Measurements from ENCODE around the gene RYR3.
"Not testable (repeated sequence)": the region's sequence is repeated elsewhere in the genome, so short reads cannot be mapped to it uniquely, and the experiment has no call there.

RYR3 gene

DNA sequence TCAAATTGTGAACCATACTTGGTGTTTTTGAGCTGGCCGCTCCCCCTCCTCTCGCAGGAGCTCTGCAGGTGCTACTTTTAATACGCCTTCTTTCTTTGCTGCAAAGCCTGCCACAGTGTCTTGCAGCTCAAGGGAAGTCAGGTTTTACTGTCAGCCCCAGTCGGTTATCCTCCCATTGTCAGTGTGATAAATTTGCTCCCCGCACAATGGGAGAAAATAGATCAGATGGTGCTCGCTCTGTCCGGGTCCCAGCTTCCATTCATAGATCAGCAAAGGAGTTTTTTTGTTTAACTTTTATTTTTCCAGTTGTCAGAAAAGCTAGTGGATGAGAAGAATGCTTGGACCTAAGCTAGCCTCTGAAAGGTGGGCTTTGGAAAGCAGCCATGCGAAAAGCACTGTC, 207.7 kb downstream of the RYR3 start:
- no peak for DNase-seq

DNA sequence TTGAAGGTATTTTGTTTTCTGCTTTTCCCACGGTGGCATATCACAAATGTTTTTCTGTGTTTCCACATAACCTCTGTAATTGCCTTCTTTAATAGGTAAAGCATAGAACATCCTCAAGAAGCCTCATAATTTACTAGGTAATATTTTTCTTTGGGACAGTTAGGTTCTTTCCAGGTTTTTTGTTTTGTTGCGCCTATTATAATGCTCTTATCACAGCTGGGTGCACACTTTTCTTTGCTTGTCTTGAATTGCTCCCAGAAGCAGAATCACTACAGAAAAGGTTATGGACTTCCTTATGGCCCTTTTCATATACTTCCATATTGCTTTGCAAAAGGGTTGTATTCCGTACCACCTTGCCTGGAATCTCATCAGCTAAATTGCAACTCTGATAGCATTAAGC, 213.5 kb downstream of the RYR3 start:
- DNase-seq: no peak

DNA sequence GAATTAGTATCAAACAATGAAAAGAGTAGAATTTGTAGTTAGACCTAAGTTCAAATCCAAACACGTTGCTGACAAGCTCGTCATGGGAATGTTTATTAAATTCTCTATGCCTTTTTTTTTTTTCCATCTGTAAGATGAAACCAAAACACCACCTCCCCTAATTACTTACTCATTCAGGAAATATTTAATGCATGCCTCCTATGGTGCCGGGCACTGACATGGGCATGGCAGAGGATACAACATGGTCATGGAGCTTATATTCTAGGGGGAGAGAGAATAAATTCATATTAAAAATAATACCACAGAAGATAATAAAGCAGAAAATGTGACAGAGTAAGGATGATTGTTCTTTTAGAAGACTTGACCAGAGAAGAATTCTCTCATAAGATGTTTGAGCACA, 215.8 kb downstream of the RYR3 start:
- no peak for DNase-seq

DNA sequence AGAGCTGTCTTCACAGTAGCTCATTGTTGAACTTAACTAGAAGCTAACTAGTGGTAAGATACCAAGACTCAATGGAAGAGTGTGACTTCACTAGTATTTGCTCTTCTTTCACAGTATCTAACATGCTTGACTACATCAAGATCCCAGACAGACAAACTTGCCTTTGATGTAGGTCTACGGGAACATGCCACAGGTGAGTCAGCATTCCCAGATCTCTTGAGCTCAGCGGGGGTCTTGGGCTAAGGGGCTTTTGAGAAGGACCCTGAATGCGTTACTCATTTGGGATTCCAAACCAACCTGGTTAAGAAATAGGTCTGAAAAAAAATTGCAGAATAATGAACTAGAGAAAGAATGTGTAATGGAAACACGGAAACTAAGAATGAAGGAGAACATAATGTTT, 222.4 kb downstream of the RYR3 start:
- no peak for DNase-seq

DNA sequence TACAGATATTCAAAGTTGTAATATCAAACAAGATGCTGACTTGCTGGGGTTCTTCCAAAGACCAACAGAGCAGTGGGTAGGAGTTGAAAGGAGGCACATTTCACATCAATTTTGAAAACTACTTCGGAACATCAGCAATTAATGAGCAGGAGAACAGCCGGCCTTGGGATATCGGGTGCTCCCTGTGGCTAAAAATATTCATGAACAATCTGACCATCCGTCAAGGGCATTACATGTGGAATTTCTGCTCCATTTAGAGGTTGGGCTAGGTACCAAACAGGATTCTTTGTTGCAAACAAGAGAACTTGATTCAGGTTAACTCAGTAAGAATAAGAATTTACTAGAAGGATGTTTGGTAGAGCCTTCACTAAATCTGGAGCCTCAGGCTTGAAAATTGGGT, 223.9 kb downstream of the RYR3 start:
- DNase-seq: no peak

DNA sequence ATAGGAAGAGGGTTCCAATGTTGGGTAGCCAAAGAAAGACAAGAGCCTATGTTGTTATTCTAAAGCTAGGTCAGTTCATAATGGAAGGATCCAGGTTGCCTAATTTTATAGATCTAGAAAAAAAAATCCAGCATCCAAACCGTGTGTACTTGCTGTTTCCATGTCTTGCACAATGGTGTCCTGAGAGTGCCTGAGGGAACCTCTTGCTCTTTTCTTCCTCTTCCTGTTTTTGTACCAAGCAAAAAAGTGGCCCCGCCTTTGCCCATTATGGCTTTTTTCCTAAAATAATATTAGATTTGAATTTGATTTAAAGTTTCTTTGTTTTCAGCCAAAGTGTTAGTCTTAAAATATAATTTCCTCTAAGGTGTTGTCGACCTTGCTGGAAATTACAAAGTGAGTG, 224.4 kb downstream of the RYR3 start:
- DNase-seq: no peak

DNA sequence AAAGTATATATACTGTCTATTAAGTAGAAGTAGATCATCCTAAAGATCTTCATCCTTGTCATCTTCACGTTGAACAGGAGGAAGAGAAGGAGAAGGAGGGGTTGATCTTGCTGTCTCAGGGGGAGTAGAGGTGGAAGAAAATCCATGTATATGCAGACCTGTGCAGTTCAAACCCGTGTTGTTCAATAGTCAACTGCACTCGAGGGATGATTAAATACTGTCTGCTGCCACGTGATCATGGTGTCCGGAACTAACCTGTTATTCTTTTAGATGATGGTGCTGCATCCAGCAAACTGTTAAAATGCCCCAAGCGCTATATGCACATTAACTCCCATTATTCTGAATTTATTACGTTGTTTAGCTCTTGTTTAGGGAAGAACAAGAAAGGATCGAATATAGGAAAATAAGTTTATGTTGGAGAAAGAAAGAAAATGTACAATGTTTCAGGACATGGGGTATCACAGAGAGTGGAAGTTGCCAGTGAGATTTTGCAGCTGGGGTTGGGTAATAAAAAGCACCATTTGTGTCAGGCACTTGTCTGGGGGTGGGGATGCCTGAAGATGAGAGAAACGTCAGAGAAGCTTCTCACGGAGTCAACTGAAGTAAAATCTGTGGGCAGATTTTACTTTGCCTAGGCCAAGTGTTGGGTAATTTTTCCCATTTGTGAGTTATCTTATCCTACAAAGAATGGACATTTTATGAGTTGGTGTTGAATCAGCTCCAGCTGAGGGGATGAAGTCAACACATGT, 229.2 kb downstream of the RYR3 start:
- no peak for DNase-seq

DNA sequence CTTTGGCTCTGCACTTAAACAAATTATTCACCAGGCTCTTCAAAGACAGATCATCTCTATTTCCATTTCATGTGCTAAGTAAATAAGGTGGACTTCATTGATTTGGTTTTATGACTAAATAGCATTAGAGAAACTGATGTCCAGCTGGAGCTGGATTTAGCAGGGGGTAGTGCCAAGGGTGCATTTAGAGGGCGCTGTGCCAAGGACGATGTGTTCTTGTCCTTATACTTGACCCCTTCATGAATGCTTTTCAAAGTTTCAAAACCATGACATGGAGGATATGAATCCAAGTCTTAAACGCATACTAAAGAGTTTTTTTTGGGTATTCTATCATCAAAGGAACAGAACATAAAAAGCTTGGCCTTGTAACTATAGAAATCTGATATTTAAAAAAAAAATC, 233.2 kb downstream of the RYR3 start:
- DNase-seq: no peak

DNA sequence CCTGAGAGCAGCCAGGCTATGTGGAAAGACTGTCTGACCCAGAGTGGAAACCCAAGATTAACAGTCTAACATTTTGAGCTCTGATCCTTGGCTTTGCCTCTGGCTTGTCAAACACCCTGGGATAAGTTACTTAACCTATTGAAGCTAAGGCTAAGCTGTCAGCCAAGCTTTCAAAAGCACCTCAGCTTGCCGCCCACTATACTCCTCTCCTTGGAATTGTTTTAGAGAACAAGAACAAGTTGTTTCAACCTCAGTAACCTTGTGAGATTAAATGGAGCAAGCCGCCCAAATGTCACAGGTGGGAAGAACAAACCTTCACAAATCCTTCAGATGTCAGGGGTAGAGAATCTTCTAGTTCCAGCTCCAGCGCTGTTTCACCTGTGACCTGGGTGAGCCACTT, 235.1 kb downstream of the RYR3 start:
- DNase-seq: no peak

DNA sequence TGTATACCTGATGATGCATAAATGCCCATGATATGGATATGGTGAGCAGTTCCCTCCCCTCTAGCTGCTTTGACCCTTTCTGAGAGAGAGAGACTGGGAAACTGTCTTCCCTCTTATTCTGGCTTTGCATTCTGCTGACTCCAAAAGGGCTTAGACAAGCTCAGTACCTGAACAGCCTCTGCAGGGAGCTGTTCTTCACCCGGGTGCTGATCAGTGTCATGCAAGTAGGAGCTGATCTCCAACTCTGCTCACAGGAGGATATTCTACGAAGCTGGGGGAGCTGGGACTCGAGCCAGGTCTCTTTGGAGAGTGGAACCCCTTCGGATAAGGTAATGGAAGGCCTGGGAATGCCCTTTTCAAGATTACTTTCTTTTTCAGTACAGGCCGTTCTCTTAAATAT, 237.1 kb downstream of the RYR3 start:
- DNase-seq: no peak

DNA sequence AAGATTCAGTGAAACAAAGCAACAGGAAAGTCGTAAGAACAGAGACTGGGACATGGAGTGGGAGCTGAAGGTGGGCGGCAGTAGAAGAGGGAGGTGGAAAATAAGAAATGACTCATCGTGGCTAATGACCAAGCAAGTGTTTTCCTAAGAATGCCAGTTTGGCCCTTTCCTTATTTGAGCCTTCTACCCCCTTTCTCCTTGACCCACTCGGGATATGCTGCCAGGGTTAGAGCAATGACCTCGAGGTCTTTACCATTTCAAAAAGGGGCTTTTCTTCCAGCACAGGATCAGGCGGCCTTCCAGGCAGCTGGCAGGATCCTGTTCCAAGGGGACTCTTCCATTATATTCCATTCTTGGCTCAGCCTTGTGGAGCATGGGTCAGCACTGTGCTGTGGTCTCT, 241.1 kb downstream of the RYR3 start:
- no peak for DNase-seq

DNA sequence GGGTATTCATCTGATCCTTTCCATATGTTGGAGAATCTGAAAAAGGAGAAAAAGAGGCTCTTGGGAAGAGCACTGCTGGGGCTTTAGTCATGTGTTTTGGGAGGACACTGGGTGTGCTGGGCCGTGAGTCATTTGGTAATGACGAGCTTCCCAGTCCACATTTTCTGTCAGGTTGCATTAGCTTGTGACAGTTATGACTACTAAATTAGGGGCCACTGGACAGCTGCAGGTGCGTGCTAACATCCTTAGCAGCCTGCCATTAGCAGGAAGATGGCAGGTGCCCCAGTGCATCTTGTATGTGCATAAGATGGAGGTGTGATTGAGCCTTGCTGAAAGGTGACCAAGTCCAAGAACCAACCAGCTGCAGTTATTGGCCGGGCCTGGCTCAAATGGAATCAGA, 242.4 kb downstream of the RYR3 start:
- no peak for DNase-seq

DNA sequence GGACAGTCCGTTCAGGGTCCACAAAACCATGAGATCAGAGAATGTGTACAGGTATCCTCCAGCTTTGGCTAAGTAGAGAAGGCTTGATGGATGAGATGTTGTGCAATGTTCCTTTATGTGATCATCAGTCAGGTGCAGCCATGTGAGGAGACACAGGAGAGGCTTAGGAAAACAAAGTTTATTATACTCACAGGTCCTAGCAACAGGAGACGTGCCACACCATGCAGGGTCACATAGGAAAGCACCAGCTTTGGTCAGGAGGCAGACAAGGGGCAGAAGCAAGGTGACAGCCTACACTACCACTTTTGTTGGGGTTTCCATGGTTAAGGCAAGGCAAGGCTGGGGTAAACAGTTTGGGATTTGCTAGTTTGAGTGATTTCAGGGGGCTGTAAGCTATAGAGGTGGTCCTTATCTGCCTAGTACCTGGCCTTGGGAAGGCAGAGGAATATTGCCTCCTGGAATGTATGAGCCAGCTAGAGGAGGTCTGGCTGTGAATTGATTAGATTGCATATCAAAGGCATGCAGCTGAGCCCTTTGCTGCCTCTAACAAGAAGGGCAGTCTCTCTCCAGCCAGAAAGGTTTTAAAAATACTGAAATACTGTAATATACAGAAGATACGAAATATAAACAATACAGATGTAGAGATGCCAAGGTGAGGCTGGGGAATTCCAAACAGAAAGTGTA, 248.6 kb downstream of the RYR3 start:
- DNase-seq: no peak

DNA sequence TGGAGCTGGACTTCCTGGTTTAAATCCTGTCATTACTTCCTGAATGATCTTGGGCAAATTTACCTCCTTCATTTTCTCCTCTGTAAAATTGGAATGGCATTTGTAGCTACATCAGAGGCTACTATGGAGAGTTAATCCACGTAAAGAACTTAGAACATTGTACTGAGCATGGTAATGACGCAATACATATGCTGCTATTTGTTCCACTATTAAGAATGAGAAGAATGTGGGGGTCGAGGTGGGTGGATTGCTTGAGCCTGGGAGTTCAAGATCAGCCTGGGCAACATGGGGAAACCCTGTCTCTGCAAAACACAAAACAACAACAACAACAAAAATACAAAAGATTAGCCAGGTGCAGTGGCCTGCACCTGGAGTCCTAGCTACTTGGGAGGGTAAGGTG, 250.6 kb downstream of the RYR3 start:
- DNase-seq: no peak

DNA sequence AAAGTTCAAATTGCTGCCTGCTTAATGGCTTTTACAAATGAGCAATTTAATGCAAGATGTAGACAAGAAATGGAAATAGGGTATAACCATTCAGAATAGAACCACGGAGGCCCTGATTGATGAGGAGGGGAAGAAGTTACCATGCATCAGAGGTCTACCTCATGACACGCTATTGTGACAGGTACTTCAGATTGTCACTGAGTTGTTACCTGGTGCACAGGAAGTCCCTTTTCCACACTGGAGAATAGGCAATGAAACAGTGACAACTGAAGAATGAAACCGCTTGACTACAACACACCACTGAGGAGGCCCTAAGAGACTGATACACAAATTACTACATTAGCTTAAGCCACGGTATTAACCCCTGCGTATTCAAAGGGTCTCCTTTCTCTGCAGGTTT, 251.2 kb downstream of the RYR3 start:
- no peak for DNase-seq

DNA sequence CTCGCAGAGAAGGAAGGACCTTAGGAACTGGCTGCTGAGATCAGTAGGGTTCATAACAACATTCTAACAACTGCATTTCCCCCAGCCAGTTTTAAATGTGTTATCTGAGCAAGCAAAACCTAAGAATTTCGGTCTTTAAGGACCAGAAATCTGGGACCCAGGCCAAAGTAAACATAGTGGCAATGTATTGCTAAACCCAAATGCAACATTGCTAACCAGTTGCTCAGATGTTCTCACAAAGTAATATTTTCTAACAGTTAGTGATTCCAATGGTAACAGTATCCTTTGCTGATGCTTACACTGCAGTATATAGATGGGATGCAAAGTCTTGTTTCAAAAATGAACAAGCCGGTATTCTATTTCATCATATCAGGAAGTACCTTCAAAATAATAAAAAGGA, 254.3 kb downstream of the RYR3 start:
- no peak for DNase-seq

DNA sequence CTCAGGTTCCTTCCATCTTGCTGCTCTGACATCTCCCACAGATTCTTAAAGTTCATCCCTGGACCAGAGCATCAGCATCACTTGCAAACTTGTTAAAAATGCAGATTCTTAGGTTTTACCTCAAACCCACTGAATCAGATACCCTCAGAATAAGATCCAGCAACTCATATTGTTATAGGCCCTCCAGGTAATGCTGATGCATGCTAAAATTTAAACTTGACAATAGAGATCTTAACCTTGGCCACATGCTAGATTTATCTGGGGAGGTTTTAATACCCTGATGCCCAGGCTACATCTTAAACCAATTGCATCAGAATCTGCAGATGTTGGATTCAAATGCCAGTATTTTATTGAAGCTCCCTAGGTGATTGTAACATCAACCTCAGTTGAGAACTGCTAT, 256.9 kb downstream of the RYR3 start:
- DNase-seq: no peak

DNA sequence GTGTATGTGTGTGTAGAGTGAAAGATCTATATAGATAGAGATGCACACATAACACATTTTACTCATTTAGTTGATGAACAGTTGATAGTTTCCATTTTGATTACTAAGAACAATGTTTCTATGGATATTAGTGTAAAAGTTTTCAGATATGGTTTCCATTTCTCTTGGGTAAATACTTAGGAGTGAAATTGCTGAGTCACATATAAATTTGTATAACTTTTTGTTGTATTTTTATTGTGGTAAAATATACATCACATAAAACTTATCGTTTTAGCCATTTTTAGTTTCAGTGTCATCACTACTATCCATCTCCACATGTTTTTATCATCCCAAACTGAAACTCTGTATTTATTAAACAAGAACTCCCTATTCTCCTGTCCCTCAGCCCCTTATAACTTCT, 258.3 kb downstream of the RYR3 start:
- DNase-seq: no peak

DNA sequence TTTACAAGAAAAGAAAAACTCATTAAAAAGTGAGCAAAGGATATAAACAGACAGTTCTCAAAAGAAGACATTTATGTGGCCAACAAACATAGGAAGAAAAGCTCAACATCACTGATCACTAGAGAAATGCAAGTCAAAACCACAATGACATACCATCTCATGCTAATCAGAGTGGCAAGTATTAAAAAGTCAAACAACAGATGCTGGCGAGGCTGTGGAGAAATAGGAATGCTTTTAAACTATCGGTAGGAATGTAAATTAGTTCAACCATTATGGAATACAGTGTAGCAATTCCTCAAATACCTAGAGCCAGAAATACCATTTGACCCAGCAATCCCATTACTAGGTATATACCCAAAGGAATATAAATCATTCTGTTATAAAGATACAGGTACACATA, 267.1 kb downstream of the RYR3 start:
- DNase-seq: not testable (repeated sequence)

DNA sequence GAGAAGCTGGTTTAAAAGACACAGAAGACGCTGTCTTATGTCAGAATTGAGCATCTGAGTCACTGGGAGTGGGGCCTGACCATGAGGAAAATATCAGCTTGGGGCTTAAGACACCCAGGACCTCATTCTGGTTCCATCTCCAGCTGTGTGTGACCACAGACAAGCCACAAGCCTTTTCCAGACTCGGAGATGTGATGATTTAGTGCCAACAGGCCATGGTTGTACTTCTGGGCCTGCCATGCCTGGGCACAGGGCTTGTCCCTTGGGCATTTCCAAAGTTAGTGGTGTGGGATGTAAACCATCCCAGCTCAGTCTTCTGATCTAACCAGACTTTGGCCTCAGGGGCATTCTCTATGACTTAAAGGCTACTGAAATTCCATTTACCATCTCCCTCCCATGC, 269.8 kb downstream of the RYR3 start:
- DNase-seq: no peak

DNA sequence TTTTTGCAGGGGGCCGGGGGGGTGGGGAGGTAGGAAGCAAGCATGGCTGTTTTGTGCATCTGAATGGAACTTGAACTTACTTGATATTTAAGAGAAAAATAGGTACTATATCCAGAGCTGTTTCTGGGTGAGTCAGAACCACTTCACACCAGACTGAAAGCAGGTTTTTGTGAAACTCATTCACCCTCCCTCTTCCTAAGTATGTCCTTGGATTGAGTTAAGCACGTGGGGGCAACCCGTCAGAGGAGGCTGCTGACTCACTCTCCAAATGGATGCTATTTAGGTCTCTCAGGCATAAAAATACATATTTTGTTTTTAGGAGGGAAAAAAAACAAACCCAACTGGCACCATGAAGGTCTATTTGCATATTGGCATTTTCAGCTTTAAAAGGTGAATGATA, 270.3 kb downstream of the RYR3 start:
- DNase-seq: no peak

DNA sequence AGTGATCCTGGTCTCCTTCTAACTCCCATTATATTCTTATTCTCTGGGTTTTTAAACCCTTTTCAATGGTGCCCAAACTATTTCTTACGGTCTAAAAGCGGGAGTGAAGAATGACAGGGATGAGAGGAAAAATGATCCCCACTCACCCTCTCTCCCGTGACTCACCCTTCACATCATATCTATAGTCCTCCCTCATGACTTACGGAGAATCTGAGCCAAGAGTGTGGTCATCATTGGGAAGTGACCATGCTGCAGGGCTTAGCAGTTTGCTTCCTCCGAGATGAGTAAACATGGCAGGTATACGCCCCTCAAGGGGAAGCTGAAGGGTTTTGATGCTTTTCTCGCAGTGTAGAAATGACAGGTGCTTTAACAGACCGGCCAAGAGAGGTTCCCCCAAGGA, 274.0 kb downstream of the RYR3 start:
- DNase-seq: no peak

DNA sequence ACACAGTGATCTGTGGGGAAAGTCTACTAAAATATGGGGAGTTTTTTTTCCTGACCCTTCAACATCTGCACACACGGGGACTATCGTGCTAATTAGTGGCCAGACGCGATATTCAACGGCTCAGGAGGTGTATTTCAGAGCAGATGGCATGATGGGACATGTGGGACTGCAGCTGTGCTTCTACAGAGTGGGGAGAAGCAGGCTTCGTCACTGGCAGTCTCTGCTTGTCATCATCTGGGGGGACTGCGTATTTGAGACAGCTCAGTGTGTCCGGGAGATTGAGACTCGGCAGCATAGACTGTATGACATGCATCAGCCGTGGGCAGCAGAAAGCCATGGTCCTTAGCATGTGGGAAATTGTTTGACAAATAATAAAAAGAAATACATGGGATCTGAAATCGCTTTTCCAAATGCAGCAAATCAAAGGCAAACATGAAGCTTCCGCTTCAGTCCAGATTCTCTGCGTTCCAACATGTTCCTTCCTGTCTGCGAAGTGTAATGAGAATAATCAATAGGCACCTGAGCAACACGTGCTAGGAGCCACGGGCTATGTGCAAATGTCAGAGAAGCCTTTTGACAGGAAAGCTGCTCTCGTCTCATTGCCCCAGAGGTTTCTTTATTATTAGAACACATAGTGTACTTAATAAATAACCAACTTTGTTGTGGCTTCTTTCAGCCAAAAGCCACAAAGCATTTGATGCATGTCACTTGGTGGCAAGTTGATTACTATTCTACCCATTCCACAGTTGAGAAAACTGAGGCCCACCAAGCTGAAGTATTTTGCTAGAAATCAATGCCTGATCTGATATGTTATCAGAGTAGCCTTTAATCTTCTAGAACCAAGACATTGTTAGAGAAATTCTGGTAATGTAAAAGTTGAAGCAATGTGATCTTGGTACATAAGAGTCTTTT, 276.3 kb downstream of the RYR3 start:
- DNase-seq: no peak

DNA sequence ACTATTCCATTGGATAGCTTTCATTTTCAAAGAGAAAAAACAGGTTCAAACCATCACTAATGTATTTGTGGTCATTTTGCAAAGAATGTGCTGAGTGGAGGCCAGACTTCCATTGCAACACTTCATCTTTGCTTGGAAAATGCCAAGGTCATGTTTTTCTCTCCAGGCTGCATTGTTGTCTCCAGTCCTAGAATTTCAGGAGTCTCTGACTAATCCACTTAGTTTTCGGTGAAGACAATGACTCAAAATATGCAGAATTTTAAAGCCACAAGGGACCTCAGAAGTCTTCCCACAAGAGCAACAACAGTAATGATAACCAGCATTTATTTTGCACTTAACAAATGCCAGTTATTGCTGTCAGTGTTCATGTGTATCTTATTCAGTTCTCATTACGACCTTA, 277.0 kb downstream of the RYR3 start:
- DNase-seq: no peak
